Tibial nerve (tissue), 3 donors: ENCODE results near the gene PPY.
"Not testable (repeated sequence)": the region's sequence is repeated elsewhere in the genome, so short reads cannot be mapped to it uniquely, and the experiment has no call there.

Experiments
- CTCF ChIP-seq, 5 experiments: fragments of 200-600 bp in 3 of 5; fragments of 450-650 bp in 2 of 5; sonication (generic) in 3 of 5; IDR thresholded peaks; one replicate each; pipeline ENCODE4 v1.5.1; 2016 to 2019; ENCODE audit warnings: antibody characterized with exemption in 5 of 5, mild to moderate bottlenecking in 3 of 5, moderate library complexity in 2 of 5
- POLR2A ChIP-seq, 2 donors: fragments of 450-650 bp; IDR thresholded peaks; one replicate each; pipeline ENCODE4 v1.6.1; 2017; ENCODE audit warnings: antibody characterized with exemption in 2 of 2, mild to moderate bottlenecking in 2 of 2, moderate library complexity in 2 of 2

GRCh38 chr17:43927929-43928328 is 14.3 kb downstream of the PPY start:
- not testable (repeated sequence) for TF ChIP-seq POLR2A, CTCF (IDR thresholded peaks at IDR 0.05)
